GM13976 (cell line): ENCODE results near the gene F3.
"Not testable (repeated sequence)": the region's sequence is repeated elsewhere in the genome, so short reads cannot be mapped to it uniquely, and the experiment has no call there.

Experiments
- DNase-seq: peaks from one replicate; pipeline ENCODE4 v3.0.0; 2012; ENCODE audit warnings: low spot score
- CTCF ChIP-seq: IDR thresholded peaks from 2 replicates; pipeline ENCODE4 v1.5.1; 2012; ENCODE audit warnings: borderline replicate concordance, mild to moderate bottlenecking; ENCODE audit not compliant: insufficient read depth; ENCODE audit errors: extremely low read depth, missing control alignments, control extremely low read depth
- in situ Hi-C: fragments of 300-500 bp; cut with MboI; formaldehyde crosslinking; loops from one replicate; pipeline ENCODE4 v1.12.0; 2022; ENCODE audit warnings: low sequenced_read_pairs, mixed read lengths, inconsistent platforms; ENCODE audit not compliant: unreplicated experiment

F3 gene

GRCh38 chr1:94578856-94579255 is 37.3 kb upstream of the F3 start:
- no peak for TF ChIP-seq CTCF
- in situ Hi-C loops, result no loop called here
- no peak for DNase-seq

GRCh38 chr1:94573917-94574316 is 32.4 kb upstream of the F3 start:
- DNase-seq, in situ Hi-C loops: not testable (repeated sequence)

- no peak for TF ChIP-seq CTCF
- DNase-seq, result no peak
- in situ Hi-C loops, result no loop called here
Measured at GRCh38 chr1:94572780-94573179, 31.2 kb upstream of the F3 start.

- DNase-seq, in situ Hi-C loops: not testable (repeated sequence)
Measured at GRCh38 chr1:94570965-94571364, 29.4 kb upstream of the F3 start.

- DNase-seq, result not testable (repeated sequence)
Measured at GRCh38 chr1:94568806-94569205, 27.2 kb upstream of the F3 start.

GRCh38 chr1:94567975-94568607 is 26.5 kb upstream of the F3 start:
- in situ Hi-C loops, DNase-seq: not testable (repeated sequence)

More at GRCh38 chr1:94568806-94569205, 27.2 kb upstream of the F3 start:
- in situ Hi-C loops, result not testable (repeated sequence)

- DNase-seq, in situ Hi-C loops: not testable (repeated sequence)
Measured at GRCh38 chr1:94566436-94566835, 24.9 kb upstream of the F3 start.

- no peak for DNase-seq
- no peak for TF ChIP-seq CTCF
- in situ Hi-C loops, result no loop called here
Measured at GRCh38 chr1:94565901-94566300, 24.3 kb upstream of the F3 start.

GRCh38 chr1:94562519-94563260 is 21.1 kb upstream of the F3 start:
- in situ Hi-C loops, result no loop called here
- no peak for DNase-seq
- no peak for TF ChIP-seq CTCF
